Measurements from ENCODE around the gene TIMD4. TPM values are rescaled to one million over a fixed set of nuclear protein-coding genes. Genes with fewer than 3 reads are reported as not detected.

Gene TIMD4
- total RNA-seq, 4 donors from 2014 or later, result 0.76 TPM; not detected in 3

DNA sequence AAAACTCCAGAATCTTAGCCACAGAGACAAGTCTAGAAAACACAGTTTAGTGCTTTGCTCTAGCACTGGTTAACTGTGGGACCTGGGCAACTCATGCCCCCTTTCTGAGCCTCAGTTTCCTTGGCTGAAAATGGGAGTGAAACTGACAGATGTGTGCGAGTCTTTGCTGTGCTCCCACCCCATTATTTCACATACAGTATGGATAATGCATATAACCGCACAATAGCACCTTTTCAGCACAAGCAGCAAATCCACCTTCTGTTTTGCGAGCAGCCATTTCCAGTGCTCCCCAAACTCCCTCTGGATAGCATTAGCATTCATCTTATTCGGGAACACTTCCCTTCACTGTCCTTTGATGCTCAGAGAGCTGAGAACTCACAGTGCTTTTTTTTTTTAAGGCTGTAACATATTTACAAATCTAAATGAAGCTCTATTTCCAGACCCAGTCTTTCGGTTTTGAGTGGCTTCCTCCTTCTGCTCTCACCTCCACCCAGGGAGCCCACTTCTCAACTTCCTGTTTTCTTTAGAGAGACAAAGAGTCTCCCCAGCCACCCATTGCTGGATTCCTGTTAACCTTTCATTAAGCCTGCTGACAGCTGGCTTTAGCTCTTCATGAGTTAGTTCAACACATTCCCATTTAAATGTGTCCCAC is 49.2 kb downstream of the TIMD4 start:
- Histone ChIP-seq H3K27me3 (no peaks in the 10 kb centered on the region), H3K27ac (no peak overlapping the region), H3K4me3 (no peak overlapping the region), H3K9me3 (no peaks in the 10 kb centered on the region), H3K4me1 (no peaks in the 10 kb centered on the region), H3K36me3 (no peaks in the 10 kb centered on the region)
- WGBS, result 53% methylated on average over 5 of the region's 5 CpGs
- DNase-seq (ENCODE audit: low spot score in 2 of 2), result no peak
- TF ChIP-seq EP300 (IDR thresholded peaks at IDR 0.05), result no peak
- no peak for TF ChIP-seq POLR2A (IDR thresholded peaks at IDR 0.05)
- TF ChIP-seq, protein P1, sequence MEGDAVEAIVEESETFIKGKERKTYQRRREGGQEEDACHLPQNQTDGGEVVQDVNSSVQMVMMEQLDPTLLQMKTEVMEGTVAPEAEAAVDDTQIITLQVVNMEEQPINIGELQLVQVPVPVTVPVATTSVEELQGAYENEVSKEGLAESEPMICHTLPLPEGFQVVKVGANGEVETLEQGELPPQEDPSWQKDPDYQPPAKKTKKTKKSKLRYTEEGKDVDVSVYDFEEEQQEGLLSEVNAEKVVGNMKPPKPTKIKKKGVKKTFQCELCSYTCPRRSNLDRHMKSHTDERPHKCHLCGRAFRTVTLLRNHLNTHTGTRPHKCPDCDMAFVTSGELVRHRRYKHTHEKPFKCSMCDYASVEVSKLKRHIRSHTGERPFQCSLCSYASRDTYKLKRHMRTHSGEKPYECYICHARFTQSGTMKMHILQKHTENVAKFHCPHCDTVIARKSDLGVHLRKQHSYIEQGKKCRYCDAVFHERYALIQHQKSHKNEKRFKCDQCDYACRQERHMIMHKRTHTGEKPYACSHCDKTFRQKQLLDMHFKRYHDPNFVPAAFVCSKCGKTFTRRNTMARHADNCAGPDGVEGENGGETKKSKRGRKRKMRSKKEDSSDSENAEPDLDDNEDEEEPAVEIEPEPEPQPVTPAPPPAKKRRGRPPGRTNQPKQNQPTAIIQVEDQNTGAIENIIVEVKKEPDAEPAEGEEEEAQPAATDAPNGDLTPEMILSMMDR (IDR thresholded peaks at IDR 0.05), result no peak
- no peak for TF ChIP-seq POLR2AphosphoS5 (IDR thresholded peaks at IDR 0.05)

DNA sequence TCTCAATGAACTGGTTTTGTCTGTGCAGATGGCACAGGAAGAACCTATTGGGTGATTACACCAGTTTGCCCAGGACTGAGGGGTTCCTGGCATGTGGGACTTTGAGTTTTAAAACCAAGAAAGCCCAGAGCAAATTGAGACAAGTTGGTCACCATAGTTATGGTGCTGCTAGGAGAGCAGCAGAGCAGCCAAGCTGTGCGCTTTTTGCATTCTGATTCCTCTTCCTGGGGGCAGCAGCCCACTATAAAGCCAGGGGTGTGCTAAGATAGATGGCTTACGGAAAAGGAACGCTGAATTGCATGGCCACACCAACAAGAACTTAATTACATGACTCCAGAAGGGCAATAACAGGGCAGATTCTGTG is 49.7 kb downstream of the TIMD4 start:
- H3K27ac ChIP-seq, result no peak overlapping the region
- no peak for DNase-seq (ENCODE audit: low spot score in 2 of 2)
- H3K27me3 ChIP-seq, result no peaks in the 10 kb centered on the region
- no peaks in the 10 kb centered on the region for H3K4me1 ChIP-seq
- no peak overlapping the region for H3K4me3 ChIP-seq
- H3K36me3 ChIP-seq, result no peaks in the 10 kb centered on the region
- WGBS, result 95% methylated on average over 3 of the region's 3 CpGs
- no peaks in the 10 kb centered on the region for H3K9me3 ChIP-seq
- TF ChIP-seq, protein P1 (IDR thresholded peaks at IDR 0.05), result no peak
- no peak for TF ChIP-seq POLR2AphosphoS5 (IDR thresholded peaks at IDR 0.05)

GRCh38 chr5:156912869-156913268 is 50.2 kb downstream of the TIMD4 start:
- no peaks in the 10 kb centered on the region for H3K9me3 ChIP-seq
- no peak overlapping the region for H3K4me3 ChIP-seq
- H3K4me1 ChIP-seq, result no peaks in the 10 kb centered on the region
- no peaks in the 10 kb centered on the region for H3K36me3 ChIP-seq
- no peak for DNase-seq (ENCODE audit: low spot score in 2 of 2)
- H3K27ac ChIP-seq, result no peak overlapping the region
- no peaks in the 10 kb centered on the region for H3K27me3 ChIP-seq
- TF ChIP-seq EP300 (IDR thresholded peaks at IDR 0.05), result no peak
- TF ChIP-seq POLR2A (IDR thresholded peaks at IDR 0.05), result no peak
- TF ChIP-seq, protein P1 (IDR thresholded peaks at IDR 0.05), result no peak
- TF ChIP-seq POLR2AphosphoS5 (IDR thresholded peaks at IDR 0.05), result no peak
- 75% methylated on average over 5 of the region's 5 CpGs for WGBS

- Histone ChIP-seq H3K36me3 (no peaks in the 10 kb centered on the region), H3K27me3 (no peaks in the 10 kb centered on the region), H3K4me3 (no peak overlapping the region), H3K4me1 (no peaks in the 10 kb centered on the region), H3K27ac (no peak overlapping the region), H3K9me3 (no peaks in the 10 kb centered on the region)
- no peak for DNase-seq (ENCODE audit: low spot score in 2 of 2)
- TF ChIP-seq EP300 (IDR thresholded peaks at IDR 0.05), result no peak
- TF ChIP-seq POLR2AphosphoS5 (IDR thresholded peaks at IDR 0.05), result no peak
- TF ChIP-seq POLR2A (IDR thresholded peaks at IDR 0.05), result no peak
- TF ChIP-seq, protein P1 (IDR thresholded peaks at IDR 0.05), result no peak
- WGBS, result 84% methylated on average over 6 of the region's 6 CpGs
These were observed 53.8 kb downstream of the TIMD4 start for GRCh38 chr5:156909180-156909579.

- TF ChIP-seq EP300 (IDR thresholded peaks at IDR 0.05) (no peak), POLR2A (IDR thresholded peaks at IDR 0.05) (no peak), POLR2AphosphoS5 (IDR thresholded peaks at IDR 0.05) (no peak)
- TF ChIP-seq, protein P1 (IDR thresholded peaks at IDR 0.05), result no peak
These were observed 55.4 kb downstream of the TIMD4 start for GRCh38 chr5:156907667-156908066.

More at GRCh38 chr5:156907667-156908066, 55.4 kb downstream of the TIMD4 start:
- Histone ChIP-seq H3K36me3 (no peaks in the 10 kb centered on the region), H3K9me3 (no peaks in the 10 kb centered on the region), H3K27ac (no peak overlapping the region), H3K4me3 (no peak overlapping the region), H3K4me1 (no peaks in the 10 kb centered on the region), H3K27me3 (no peaks in the 10 kb centered on the region)
- DNase-seq (ENCODE audit: low spot score in 2 of 2), result no peak
- WGBS, result 91% methylated on average over 6 of the region's 6 CpGs
